ENCODE measurements around the gene EPHB1. TPM values are rescaled to one million over a fixed set of nuclear protein-coding genes. Genes with fewer than 3 reads are reported as not detected.

The EPHB1 gene
- polyA plus RNA-seq, 1 experiment = 0.50 TPM

DNA sequence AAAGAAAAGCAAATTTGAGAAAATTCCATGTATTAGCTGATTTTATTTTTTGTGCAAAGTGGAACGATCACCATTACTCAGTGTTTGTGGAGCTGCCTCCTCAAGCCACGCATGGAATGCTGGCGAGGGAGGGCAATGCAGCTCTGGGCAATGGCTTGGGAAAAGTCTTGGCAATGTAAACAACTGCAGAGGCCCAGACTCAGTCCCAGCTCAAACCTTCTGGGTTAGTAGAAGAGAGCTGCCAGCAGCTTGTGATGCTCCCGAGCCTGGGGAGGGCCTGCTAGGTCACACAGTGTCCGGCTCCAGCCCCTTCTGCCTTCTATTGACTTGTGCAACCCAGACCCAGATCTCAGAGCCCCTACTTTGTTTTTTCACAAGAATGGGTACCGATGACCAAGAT, 4.3 kb downstream of the EPHB1 start:
- ChIA-PET POLR2A (no interaction called here), CTCF (interaction anchor here (0.7 to 2.4 kb wide), 3 partner anchors 10 to 704 kb away, joined by 3 to 10 read pairs (median 4); no protein-coding TSS in a partner anchor)
- DNase-seq (ENCODE audit: low read depth) = peak; percentile 4

DNA sequence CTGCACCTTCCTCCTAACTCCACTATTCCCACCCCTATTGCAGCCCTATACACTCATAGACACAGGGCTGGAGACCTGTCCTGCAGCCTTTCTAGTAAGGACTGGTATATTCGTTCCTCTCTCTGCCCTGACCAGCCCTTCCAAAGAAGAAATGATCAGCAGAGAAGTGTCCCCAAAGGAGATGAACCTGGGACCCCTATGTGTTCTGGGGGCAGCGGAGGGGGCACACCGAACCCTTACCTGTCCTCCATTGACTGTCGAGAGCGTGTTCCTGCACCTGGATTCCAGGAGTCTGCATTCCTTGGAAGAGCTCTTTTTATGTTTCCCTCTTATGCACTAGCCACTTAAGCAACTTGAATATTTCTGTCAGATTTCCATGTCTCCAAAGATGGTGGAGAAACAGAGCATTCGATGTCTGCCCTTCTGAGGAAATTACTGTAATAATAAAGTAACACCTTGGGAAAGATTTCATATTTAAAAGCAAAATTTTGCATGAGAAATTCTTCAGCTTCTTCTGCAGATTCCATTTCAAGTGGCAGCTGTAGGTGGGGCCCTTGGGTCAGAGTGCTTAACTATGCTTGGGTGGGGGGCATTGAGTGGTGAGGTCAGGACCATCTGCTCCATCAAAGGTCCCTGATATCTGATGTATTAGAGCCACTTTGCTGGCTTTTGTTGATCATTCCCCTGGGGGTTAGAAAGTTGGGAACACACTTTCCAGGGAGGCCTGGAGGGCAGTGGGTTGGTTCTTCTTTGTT, 6.3 kb downstream of the EPHB1 start:
- no peak for DNase-seq (ENCODE audit: low read depth)
- Histone ChIP-seq H3K36me3 (ENCODE audit: control insufficient read depth, insufficient read depth, low read length) (no peaks in the 10 kb centered on the region), H3K27me3 (ENCODE audit: control insufficient read depth, insufficient read depth, low read length) (peaks cover 13% of the 10 kb centered on the region), H3K4me3 (ENCODE audit: low read depth, low read length) (no peak overlapping the region)
- ChIA-PET CTCF (interaction anchor here (1.6 kb wide), 1 partner anchor 38 kb away, joined by 3 read pairs; no protein-coding TSS in a partner anchor), POLR2A (no interaction called here)
- TF ChIP-seq, protein P1, sequence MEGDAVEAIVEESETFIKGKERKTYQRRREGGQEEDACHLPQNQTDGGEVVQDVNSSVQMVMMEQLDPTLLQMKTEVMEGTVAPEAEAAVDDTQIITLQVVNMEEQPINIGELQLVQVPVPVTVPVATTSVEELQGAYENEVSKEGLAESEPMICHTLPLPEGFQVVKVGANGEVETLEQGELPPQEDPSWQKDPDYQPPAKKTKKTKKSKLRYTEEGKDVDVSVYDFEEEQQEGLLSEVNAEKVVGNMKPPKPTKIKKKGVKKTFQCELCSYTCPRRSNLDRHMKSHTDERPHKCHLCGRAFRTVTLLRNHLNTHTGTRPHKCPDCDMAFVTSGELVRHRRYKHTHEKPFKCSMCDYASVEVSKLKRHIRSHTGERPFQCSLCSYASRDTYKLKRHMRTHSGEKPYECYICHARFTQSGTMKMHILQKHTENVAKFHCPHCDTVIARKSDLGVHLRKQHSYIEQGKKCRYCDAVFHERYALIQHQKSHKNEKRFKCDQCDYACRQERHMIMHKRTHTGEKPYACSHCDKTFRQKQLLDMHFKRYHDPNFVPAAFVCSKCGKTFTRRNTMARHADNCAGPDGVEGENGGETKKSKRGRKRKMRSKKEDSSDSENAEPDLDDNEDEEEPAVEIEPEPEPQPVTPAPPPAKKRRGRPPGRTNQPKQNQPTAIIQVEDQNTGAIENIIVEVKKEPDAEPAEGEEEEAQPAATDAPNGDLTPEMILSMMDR (IDR thresholded peaks at IDR 0.05; ENCODE audit: insufficient read depth, low read depth, low read length) = no peak

More for the DNA sequence above, 4.3 kb downstream of the EPHB1 start:
- Histone ChIP-seq H3K36me3 (ENCODE audit: control insufficient read depth, insufficient read depth, low read length) (no peaks in the 10 kb centered on the region), H3K4me3 (ENCODE audit: low read depth, low read length) (no peak overlapping the region), H3K27me3 (ENCODE audit: control insufficient read depth, insufficient read depth, low read length) (peaks cover 13% of the 10 kb centered on the region)
- TF ChIP-seq, protein P1 (IDR thresholded peaks at IDR 0.05; ENCODE audit: insufficient read depth, low read depth, low read length) = no peak

DNA sequence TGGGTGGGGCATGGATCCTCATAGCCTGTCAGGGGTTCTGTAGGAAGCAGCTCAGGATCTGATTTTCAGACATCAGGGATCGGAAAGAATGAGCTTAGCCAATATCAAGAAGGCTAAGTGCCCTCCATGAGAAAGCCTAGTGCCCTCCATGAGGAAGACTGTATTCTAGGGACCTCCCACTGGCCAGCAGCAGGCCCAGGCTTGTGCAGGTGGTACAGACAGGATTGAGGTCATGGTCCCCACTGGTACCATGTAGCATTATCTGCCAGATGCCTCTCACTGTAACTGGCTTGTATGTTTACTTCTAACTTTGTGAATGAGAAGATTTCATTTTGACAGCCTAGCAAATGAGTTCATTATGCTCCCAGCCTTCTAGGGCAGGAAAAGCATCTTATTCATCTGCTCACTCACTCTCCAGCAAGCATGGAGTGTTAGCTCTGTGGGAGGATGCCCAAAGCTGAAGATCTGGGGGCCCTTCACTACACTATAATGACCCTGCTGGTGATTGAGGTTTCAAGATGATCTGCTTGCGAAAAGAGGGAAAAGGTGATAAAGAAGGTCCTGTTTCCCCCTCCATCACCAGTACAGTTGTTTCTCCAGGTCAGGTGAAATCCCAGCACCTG, 7.5 kb downstream of the EPHB1 start:
- ChIA-PET CTCF (interaction anchor here (1.6 kb wide), 1 partner anchor 37 kb away, joined by 3 read pairs; no protein-coding TSS in a partner anchor), POLR2A (no interaction called here)
- TF ChIP-seq, protein P1 (IDR thresholded peaks at IDR 0.05; ENCODE audit: insufficient read depth, low read depth, low read length) = no peak
- H3K36me3 ChIP-seq (ENCODE audit: control insufficient read depth, insufficient read depth, low read length) = no peaks in the 10 kb centered on the region
- H3K4me3 ChIP-seq (ENCODE audit: low read depth, low read length) = no peak overlapping the region
- no peak for DNase-seq (ENCODE audit: low read depth)
- peaks cover 5% of the 10 kb centered on the region for H3K27me3 ChIP-seq (ENCODE audit: control insufficient read depth, insufficient read depth, low read length)

DNA sequence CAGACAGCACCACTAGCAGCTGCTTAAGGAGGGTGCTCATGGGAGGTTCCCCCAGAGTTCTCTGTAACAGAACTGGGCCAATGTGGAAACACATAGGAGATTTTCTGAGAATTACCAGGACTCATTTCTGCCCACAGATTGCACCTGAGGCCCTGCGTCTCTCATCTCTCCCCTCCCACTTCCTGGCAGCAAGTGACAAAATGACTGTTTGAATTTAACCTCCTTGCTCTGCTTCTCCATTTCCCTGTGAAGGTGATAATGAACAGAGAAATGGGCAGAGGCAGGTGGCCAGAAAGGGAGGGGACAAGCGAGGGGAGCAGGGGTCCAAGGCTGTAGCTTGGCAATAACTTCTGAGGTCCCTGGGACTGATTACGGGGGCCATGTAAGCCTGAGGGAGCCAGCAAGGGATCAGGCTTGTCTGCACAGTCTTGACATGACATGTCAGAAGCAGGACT, 8.0 kb downstream of the EPHB1 start:
- TF ChIP-seq, protein P1 (IDR thresholded peaks at IDR 0.05; ENCODE audit: insufficient read depth, low read depth, low read length) = no peak
- CTCF ChIA-PET = no interaction called here
- POLR2A ChIA-PET = no interaction called here

DNA sequence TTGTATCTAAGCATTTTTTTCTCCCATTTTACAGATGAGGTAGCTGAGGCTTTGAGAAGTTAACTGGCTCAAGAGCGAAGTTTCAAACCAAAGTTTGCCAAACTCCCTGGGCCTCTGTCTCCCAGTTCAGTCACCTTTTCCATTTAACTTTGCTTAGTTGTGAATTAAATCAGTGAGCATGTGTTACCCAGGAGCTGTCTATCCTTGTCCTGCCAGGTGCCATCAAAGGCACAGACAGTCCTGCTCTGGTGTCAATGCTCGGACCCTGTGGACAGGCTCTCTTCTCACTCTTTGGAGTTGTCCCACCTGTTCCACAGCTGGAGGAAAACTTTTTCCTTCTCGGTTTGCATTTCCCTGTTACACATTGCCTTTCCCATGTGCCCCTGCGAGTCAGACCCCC, 8.6 kb downstream of the EPHB1 start:
- H3K36me3 ChIP-seq (ENCODE audit: control insufficient read depth, insufficient read depth, low read length) = no peaks in the 10 kb centered on the region
- CTCF ChIA-PET = interaction anchor here (1.1 to 1.3 kb wide), 2 partner anchors 9 to 10 kb away, joined by 3 to 4 read pairs; partner anchors contain the start of gene EPHB1
- TF ChIP-seq, protein P1 (IDR thresholded peaks at IDR 0.05; ENCODE audit: insufficient read depth, low read depth, low read length) = no peak
- H3K4me3 ChIP-seq (ENCODE audit: low read depth, low read length) = no peak overlapping the region
- POLR2A ChIA-PET = no interaction called here
- no peak for DNase-seq (ENCODE audit: low read depth)
- H3K27me3 ChIP-seq (ENCODE audit: control insufficient read depth, insufficient read depth, low read length) = peaks cover 2% of the 10 kb centered on the region; the same call in 1 of the 2 replicates

More for the DNA sequence above, 8.0 kb downstream of the EPHB1 start:
- Histone ChIP-seq H3K27me3 (ENCODE audit: control insufficient read depth, insufficient read depth, low read length) (peaks cover 2% of the 10 kb centered on the region; the same call in 1 of the 2 replicates), H3K36me3 (ENCODE audit: control insufficient read depth, insufficient read depth, low read length) (no peaks in the 10 kb centered on the region), H3K4me3 (ENCODE audit: low read depth, low read length) (no peak overlapping the region)
- DNase-seq (ENCODE audit: low read depth) = no peak

Measured in BJ (cell line).